Measurements from ENCODE around the gene SH3TC1. TPM values are rescaled to one million over a fixed set of nuclear protein-coding genes. Genes with fewer than 3 reads are reported as not detected.

Gene SH3TC1
- total RNA-seq, 2 experiments from 2014 or later = 119 to 127 TPM

GRCh38 chr4:8163436-8164193, 35.5 kb upstream of the SH3TC1 start:
- peaks cover 5% of the 10 kb centered on the region for H3K36me3 Mint-ChIP-seq (ENCODE audit: low read depth)
- peaks cover 19% of the 10 kb centered on the region for H3K4me1 ChIP-seq (ENCODE audit: insufficient read depth, low read length)
- no peaks in the 10 kb centered on the region for H3K27me3 ChIP-seq (ENCODE audit: control insufficient read depth in 1 of 2, insufficient read depth in 2 of 2, low read length in 2 of 2)
- H3K4me3 ChIP-seq (ENCODE audit: low read length) = no peak overlapping the region
- TF ChIP-seq CTCF (IDR thresholded peaks at IDR 0.05) = no peak
- DNase-seq = no peak
- H3K27ac Mint-ChIP-seq = no peak overlapping the region
- no peaks in the 10 kb centered on the region for H3K36me3 ChIP-seq (ENCODE audit: insufficient read depth, low read length)
- ChIA-PET CTCF (no interaction called here), POLR2A (no interaction called here)
- ATAC-seq (ENCODE audit: poor library complexity) = no peak
- peaks cover 12% of the 10 kb centered on the region for H3K4me1 Mint-ChIP-seq (ENCODE audit: low read depth)
- intact Hi-C loops (cut with DNase I, micrococcal nuclease) = no loop called here
- H3K9me3 ChIP-seq (ENCODE audit: control insufficient read depth in 1 of 2, insufficient read depth in 1 of 2, low read length in 2 of 2) = peaks cover 7 to 12% of the 10 kb centered on the region in 2 experiments
- H3K27me3 Mint-ChIP-seq = peaks cover 9% of the 10 kb centered on the region
- H3K4me3 Mint-ChIP-seq = no peak overlapping the region
- no peak overlapping the region for H3K27ac ChIP-seq (ENCODE audit: low read depth in 1 of 2, low read length in 2 of 2)
- H3K9me3 Mint-ChIP-seq = peaks cover 2% of the 10 kb centered on the region

GRCh38 chr4:8164194-8164565, 34.9 kb upstream of the SH3TC1 start:
- Mint-ChIP-seq H3K27me3 (peaks cover 9% of the 10 kb centered on the region), H3K36me3 (ENCODE audit: low read depth) (no peaks in the 10 kb centered on the region), H3K27ac (no peak overlapping the region), H3K9me3 (peaks cover 2% of the 10 kb centered on the region), H3K4me3 (no peak overlapping the region), H3K4me1 (ENCODE audit: low read depth) (peaks cover 7% of the 10 kb centered on the region)
- H3K4me1 ChIP-seq (ENCODE audit: insufficient read depth, low read length) = peaks cover 16% of the 10 kb centered on the region
- DNase-seq (no peak), ATAC-seq (ENCODE audit: poor library complexity) (no peak)
- intact Hi-C loops (cut with DNase I, micrococcal nuclease) = no loop called here
- ChIA-PET CTCF (no interaction called here), POLR2A (no interaction called here)
- TF ChIP-seq CTCF (IDR thresholded peaks at IDR 0.05) = no peak
- peaks cover 12 to 13% of the 10 kb centered on the region in 2 experiments for H3K9me3 ChIP-seq (ENCODE audit: control insufficient read depth in 1 of 2, insufficient read depth in 1 of 2, low read length in 2 of 2)
- no peak overlapping the region for H3K27ac ChIP-seq (ENCODE audit: low read depth in 1 of 2, low read length in 2 of 2)
- no peaks in the 10 kb centered on the region for H3K36me3 ChIP-seq (ENCODE audit: insufficient read depth, low read length)
- H3K27me3 ChIP-seq (ENCODE audit: control insufficient read depth in 1 of 2, insufficient read depth in 2 of 2, low read length in 2 of 2) = no peaks in the 10 kb centered on the region
- H3K4me3 ChIP-seq (ENCODE audit: low read length) = no peak overlapping the region

GRCh38 chr4:8164687-8165086, 34.4 kb upstream of the SH3TC1 start:
- peaks cover 0 to under 1% of the 10 kb centered on the region in 2 experiments for H3K27me3 ChIP-seq (ENCODE audit: control insufficient read depth in 1 of 2, insufficient read depth in 2 of 2, low read length in 2 of 2)
- peaks cover 12 to 16% of the 10 kb centered on the region in 2 experiments for H3K9me3 ChIP-seq (ENCODE audit: control insufficient read depth in 1 of 2, insufficient read depth in 1 of 2, low read length in 2 of 2)
- H3K36me3 Mint-ChIP-seq (ENCODE audit: low read depth) = no peaks in the 10 kb centered on the region
- peaks cover 2% of the 10 kb centered on the region for H3K9me3 Mint-ChIP-seq
- H3K4me1 ChIP-seq (ENCODE audit: insufficient read depth, low read length) = peaks cover 11% of the 10 kb centered on the region
- ATAC-seq (ENCODE audit: poor library complexity) (no peak), DNase-seq (no peak)
- H3K36me3 ChIP-seq (ENCODE audit: insufficient read depth, low read length) = no peaks in the 10 kb centered on the region
- intact Hi-C loops (cut with DNase I, micrococcal nuclease) = no loop called here
- ChIA-PET POLR2A (no interaction called here), CTCF (no interaction called here)
- TF ChIP-seq CTCF (IDR thresholded peaks at IDR 0.05) = no peak
- H3K27me3 Mint-ChIP-seq = peaks cover 9% of the 10 kb centered on the region
- peaks cover 3% of the 10 kb centered on the region for H3K4me1 Mint-ChIP-seq (ENCODE audit: low read depth)
- H3K4me3 ChIP-seq (ENCODE audit: low read length) = no peak overlapping the region
- H3K4me3 Mint-ChIP-seq = no peak overlapping the region
- H3K27ac Mint-ChIP-seq = no peak overlapping the region
- no peak overlapping the region for H3K27ac ChIP-seq (ENCODE audit: low read depth in 1 of 2, low read length in 2 of 2)

All from CD4-positive, alpha-beta T cell (primary cell).